Lower leg skin (tissue), 4 donors: ENCODE measurements around the gene NUMB. TPM values are rescaled to one million over a fixed set of nuclear protein-coding genes. Genes with fewer than 3 reads are reported as not detected.
"Not testable (repeated sequence)": the region's sequence is repeated elsewhere in the genome, so short reads cannot be mapped to it uniquely, and the experiment has no call there.

Experiments
- DNase-seq, 2 donors: peaks; one replicate each; pipeline ENCODE4 v3.0.0-alpha.2; 2019; ENCODE audit warnings: low spot score in 2 of 2
- H3K4me3 ChIP-seq: fragments of 200-600 bp; sonication (generic); 2 replicates; pipeline ENCODE4 v1.5.1; 2017; ENCODE audit warnings: mild to moderate bottlenecking, low read depth; ENCODE audit not compliant: poor library complexity, severe bottlenecking
- POLR2A ChIP-seq, 2 donors: fragments of 450-650 bp; IDR thresholded peaks; one replicate each; pipeline ENCODE4 v1.6.1; 2016 to 2017; ENCODE audit warnings: antibody characterized with exemption in 2 of 2, mild to moderate bottlenecking in 1 of 2, moderate library complexity in 1 of 2
- WGBS, 2 donors: methylation state at CpG; one replicate each; pipeline ENCODE4 v1.1.5; 2018; 5-methylcytosine and 5-hydroxymethylcytosine counted together
- intact Hi-C: fragments of 100-400 bp; cut with DNase I; formaldehyde crosslinking; loops from one replicate; pipeline ENCODE4 v1.15.0; 2023; ENCODE audit warnings: low total_unique reads
- total RNA-seq, 4 donors: library from RNA; depleted of rRNA; stranded (reverse); fragments of >200 nt; gene quantifications; one replicate each; pipeline ENCODE4 v1.1.0, GENCODE V29; 2016
- TF ChIP-seq, protein P1 (sequence below), 3 donors: fragments of 450-650 bp; IDR thresholded peaks; one replicate each; pipeline ENCODE4 v1.5.1; 2016; ENCODE audit warnings: antibody characterized with exemption in 3 of 3, mild to moderate bottlenecking in 3 of 3, moderate library complexity in 2 of 3

NUMB gene
- total RNA-seq, 4 donors from 2014 or later = 30.3 to 69.0 (median 43.2) TPM

DNA sequence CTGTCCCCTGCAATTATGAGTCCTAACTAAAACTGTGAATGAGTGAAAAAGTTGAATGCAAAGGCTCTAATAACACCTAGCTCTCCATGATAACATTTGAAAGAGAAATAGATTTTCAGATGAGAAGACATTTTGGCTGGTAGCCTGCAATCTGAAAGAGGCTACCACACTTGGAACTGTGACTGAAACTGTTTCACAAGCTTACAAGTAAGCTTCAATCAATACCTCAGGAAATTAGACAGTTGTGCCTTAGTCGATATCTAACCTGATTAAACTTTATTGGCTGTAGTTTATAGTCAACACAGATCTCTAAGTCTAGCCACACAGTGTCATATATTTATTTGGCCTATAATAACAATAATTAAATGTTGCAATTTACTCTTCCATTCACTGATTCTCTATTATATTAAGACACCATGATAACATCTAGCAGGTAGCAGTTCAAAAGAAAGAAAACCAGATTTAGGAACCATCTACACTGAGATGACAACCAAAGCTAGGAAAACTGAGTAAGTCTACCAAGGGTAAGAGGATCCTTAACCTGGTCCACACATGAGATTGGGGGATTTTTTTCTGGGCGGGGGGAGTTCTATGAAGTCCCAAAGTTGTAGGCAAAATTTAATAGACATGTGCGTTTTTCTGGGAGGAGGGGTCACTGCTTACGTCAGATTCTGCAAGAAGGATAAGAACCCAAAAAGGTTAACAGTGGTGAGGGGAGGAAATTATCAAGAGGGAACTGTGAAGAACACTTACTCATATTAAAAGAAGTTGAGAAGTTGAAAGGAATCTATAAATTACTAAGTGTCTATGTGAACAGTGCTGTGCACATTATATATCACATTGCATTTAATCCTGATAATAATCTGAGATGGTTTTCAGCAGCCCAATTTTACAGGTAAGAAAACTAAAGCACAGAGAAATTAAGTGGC lies 65.8 kb downstream of the NUMB start:
- H3K4me3 ChIP-seq = no peak overlapping the region
- TF ChIP-seq POLR2A (IDR thresholded peaks at IDR 0.05) = no peak
- TF ChIP-seq, protein P1, sequence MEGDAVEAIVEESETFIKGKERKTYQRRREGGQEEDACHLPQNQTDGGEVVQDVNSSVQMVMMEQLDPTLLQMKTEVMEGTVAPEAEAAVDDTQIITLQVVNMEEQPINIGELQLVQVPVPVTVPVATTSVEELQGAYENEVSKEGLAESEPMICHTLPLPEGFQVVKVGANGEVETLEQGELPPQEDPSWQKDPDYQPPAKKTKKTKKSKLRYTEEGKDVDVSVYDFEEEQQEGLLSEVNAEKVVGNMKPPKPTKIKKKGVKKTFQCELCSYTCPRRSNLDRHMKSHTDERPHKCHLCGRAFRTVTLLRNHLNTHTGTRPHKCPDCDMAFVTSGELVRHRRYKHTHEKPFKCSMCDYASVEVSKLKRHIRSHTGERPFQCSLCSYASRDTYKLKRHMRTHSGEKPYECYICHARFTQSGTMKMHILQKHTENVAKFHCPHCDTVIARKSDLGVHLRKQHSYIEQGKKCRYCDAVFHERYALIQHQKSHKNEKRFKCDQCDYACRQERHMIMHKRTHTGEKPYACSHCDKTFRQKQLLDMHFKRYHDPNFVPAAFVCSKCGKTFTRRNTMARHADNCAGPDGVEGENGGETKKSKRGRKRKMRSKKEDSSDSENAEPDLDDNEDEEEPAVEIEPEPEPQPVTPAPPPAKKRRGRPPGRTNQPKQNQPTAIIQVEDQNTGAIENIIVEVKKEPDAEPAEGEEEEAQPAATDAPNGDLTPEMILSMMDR (IDR thresholded peaks at IDR 0.05) = no peak
- intact Hi-C loops = no loop called here
- DNase-seq = no peak
- 86 to 95% methylated on average over 4 of the region's 4 CpGs for WGBS, 2 donors

DNA sequence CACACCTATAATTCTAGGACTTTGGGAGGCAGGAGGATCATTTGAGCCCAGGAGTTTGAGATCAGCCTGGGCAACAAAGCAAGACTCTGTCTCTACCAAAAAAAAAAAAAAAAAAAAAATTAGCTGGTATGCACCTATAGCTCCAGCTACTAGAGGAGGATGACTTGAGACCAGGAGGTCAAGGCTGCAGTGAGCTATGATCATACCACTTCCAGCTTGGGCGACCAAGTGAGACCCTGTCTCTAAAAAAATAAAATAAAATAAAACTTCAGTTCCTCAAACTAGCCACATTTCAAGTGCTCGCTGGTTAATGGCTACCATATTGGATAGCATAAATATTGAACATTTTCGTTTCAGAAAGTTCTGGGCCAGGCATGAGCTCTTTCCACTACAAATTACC lies 70.5 kb downstream of the NUMB start:
- WGBS, 2 donors = 98 to 99% methylated on average over 3 of the region's 3 CpGs
- DNase-seq, H3K4me3 ChIP-seq, intact Hi-C loops: not testable (repeated sequence)

- no peak for TF ChIP-seq POLR2A (IDR thresholded peaks at IDR 0.05)
- TF ChIP-seq, protein P1 (IDR thresholded peaks at IDR 0.05) = no peak
- H3K4me3 ChIP-seq = no peak overlapping the region
- 73 to 80% methylated on average over 3 of the region's 3 CpGs for WGBS, 2 donors
- intact Hi-C loops = no loop called here
- DNase-seq = no peak
These were observed 72.0 kb downstream of the NUMB start for GRCh38 chr14:73386342-73386741.

- 96 to 100% methylated on average over 3 to 4 of the region's 4 CpGs for WGBS, 2 donors
- DNase-seq, H3K4me3 ChIP-seq, intact Hi-C loops: not testable (repeated sequence)
These were observed 73.3 kb downstream of the NUMB start for GRCh38 chr14:73385021-73385420.

GRCh38 chr14:73383356-73383755 lies 75.0 kb downstream of the NUMB start:
- intact Hi-C loops = no loop called here
- 95 to 96% methylated on average over 4 of the region's 4 CpGs for WGBS, 2 donors
- no peak for TF ChIP-seq POLR2A (IDR thresholded peaks at IDR 0.05)
- TF ChIP-seq, protein P1 (IDR thresholded peaks at IDR 0.05) = no peak
- H3K4me3 ChIP-seq = no peak overlapping the region
- no peak for DNase-seq

- intact Hi-C loops = no loop called here
- no peak for DNase-seq
- TF ChIP-seq POLR2A (IDR thresholded peaks at IDR 0.05) = no peak
- TF ChIP-seq, protein P1 (IDR thresholded peaks at IDR 0.05) = no peak
- 79 to 82% methylated on average over 2 of the region's 2 CpGs for WGBS, 2 donors
- no peak overlapping the region for H3K4me3 ChIP-seq
These were observed 76.8 kb downstream of the NUMB start for GRCh38 chr14:73381380-73382013.
